GM12865 (cell line): ENCODE results near the gene GPSM1.
A peak's percentile ranks its signal among the peaks of the same experiment; 100 is the strongest.

Experiments used
- DNase-seq: peaks from one replicate; pipeline ENCODE4 v3.0.0; 2010; ENCODE audit warnings: low read depth
- H3K4me3 ChIP-seq: 2 replicates; pipeline ENCODE4 v1.5.1; 2011; ENCODE audit warnings: mild to moderate bottlenecking, low read depth, low read length, control low read depth
- TF ChIP-seq, protein P1 (sequence below): IDR thresholded peaks from 2 replicates; pipeline ENCODE4 v1.5.1; 2011; ENCODE audit warnings: low read length, control low read depth, low read depth, inconsistent platforms; ENCODE audit not compliant: insufficient read depth; ENCODE audit errors: missing control alignments

The GPSM1 gene

DNA sequence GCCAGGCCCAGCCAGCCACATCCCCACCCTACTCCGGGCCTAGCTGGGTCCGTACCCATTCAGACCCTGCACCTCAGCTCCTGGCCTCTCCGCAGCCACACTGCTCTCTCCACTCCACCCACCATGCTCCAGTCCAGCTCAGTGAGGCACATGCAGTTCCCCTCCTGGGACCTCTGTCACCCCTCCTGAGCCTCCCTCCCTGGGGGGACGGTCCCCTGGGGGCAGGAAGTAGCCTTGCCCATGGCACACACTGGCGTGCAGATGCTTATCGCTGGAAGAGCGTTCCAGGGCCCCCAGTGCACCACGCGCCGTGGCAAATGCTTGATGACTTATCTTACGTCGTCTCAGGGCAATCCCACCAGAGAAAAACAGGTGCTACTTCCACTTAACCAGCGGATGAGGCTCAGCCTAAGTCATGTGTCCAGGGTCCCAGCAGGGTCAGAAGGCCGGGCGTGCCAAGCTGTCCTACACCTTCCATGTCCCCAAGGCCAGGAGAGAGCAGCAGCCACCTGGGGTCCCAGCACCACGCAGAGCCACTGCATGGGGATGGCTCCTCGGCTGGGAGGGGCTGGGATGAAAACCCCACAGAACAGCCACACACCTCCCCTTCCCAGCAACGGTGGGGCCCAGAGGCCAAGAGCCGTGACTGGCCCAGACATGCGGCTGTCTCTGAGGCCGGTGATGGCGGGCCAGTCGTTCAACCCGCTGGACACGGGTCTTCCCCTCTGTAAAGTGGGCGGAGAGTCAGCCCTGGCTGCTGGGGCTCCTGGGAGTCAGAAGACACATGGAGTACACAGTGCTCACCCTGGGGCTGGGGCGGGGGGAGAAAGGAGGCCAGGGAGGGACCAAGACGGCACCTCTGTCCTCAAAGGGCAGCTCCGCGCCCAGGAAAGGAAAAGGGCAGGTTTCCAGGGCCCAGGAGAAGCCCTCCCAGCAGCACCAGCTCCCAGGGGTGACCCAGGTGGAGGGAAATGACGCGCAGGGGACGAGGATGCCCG lies 20.8 kb upstream of the GPSM1 start:
- no peak for DNase-seq
- H3K4me3 ChIP-seq: no peak overlapping the region
- TF ChIP-seq, protein P1, sequence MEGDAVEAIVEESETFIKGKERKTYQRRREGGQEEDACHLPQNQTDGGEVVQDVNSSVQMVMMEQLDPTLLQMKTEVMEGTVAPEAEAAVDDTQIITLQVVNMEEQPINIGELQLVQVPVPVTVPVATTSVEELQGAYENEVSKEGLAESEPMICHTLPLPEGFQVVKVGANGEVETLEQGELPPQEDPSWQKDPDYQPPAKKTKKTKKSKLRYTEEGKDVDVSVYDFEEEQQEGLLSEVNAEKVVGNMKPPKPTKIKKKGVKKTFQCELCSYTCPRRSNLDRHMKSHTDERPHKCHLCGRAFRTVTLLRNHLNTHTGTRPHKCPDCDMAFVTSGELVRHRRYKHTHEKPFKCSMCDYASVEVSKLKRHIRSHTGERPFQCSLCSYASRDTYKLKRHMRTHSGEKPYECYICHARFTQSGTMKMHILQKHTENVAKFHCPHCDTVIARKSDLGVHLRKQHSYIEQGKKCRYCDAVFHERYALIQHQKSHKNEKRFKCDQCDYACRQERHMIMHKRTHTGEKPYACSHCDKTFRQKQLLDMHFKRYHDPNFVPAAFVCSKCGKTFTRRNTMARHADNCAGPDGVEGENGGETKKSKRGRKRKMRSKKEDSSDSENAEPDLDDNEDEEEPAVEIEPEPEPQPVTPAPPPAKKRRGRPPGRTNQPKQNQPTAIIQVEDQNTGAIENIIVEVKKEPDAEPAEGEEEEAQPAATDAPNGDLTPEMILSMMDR: no peak

DNA sequence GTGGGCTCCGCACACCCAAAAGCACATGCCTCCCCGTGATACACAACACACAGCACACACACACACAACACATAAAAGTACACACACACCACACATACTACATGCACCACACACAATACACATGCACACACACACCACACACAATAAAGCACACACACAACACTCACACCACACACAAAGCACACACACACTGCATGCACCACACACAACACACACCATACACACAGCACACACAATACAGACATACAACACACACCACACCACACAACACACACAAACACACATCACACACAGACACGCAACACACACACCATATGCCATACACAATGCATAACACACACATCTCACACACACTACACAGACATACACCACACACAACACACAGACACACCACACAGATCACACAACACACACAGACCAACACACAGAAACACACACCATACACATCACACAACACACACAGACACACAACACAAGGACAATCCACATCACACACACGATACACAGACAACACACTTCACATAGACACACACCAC lies 20.1 kb upstream of the GPSM1 start:
- H3K4me3 ChIP-seq: no peak overlapping the region
- no peak for DNase-seq
- TF ChIP-seq, protein P1: no peak

DNA sequence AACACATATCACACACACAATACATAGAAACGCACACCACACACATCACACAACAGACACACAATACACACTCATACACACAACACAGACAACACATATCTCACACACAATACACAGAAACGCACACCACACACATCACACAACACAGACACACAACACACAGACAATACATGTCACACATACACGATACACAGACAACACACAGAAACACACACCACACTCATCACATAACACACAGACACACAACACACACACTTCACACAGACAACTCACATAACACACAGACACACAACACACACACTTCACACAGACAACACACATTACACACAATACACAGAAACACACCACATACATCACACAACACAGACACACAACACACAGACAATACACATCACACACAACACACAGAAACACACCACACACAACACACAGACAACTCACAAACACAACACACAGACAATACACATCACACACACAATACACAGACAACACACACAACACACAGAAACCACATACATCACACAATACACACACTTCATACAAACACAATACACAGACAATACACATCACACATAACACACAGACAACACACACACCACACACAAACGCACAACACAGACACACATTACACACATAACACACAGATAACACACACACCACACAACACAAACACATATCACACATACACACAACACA lies 19.2 kb upstream of the GPSM1 start:
- no peak overlapping the region for H3K4me3 ChIP-seq
- TF ChIP-seq, protein P1: no peak
- no peak for DNase-seq

DNA sequence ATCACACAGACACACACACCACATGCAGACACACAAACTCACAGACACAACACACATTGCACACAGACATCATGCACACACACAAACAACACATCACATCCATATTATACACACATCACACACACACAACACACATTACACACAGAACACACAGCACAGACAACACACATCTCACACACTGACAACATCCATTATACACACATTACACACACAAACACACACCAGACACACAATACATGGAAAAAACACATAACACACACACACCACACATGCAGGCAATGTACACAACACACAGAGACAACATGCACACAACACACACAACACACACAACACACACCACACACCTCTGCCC lies 18.7 kb upstream of the GPSM1 start:
- H3K4me3 ChIP-seq: no peak overlapping the region
- TF ChIP-seq, protein P1: no peak
- DNase-seq: no peak

DNA sequence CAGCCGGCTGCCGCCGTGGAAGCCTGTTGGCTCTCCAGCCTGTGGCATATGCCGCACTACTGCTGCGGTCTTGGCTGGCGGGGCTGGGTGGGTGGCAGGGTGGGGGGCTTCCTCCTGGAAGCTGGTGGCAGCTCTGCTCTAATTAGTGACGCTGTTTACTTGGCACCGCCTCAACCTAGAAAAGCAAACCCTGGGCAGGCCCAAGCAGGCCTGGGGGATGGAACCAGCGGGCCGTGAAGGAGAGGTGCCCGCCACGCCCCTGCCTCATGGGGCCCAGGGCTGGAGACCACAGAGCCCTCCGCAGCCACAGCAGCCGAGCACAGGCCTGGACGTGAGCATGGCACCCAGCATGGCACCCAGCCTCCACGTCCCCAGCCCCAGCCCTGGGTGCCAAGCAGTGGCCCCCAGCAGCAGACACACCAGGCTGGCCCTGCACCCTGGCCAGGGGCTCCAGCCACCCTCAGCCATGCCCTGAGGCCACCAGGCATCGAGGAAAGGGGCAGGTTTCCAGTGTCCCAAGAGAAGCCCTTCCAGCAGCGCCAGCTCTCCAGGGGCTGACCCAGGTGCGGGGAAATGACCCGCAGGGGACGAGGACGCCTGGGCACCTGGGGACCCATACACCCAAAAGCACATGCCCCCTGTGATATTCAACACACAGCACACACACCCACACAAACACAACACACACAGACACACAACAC lies 18.1 kb upstream of the GPSM1 start:
- H3K4me3 ChIP-seq: no peak overlapping the region
- peak; percentile 49 for DNase-seq
- TF ChIP-seq, protein P1: no peak

DNA sequence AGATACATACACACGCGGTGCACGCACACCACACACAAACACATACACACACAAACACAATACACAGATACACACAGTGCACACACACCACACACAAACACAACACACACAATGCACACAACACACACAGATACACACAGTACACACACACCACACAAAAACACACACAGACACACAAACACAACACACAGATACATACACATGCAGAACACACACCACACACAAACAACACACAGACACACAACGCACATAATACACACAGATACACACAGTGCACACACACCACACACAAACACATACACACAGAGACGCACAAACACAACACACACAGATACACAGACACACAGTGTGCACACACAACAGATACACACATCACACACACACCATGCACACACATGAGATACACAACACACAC lies 17.5 kb upstream of the GPSM1 start:
- DNase-seq: no peak
- TF ChIP-seq, protein P1: no peak
- H3K4me3 ChIP-seq: no peak overlapping the region
